Endothelial cell of umbilical vein (primary cell): ENCODE results near the gene AUTS2. TPM values are rescaled to one million over a fixed set of nuclear protein-coding genes. Genes with fewer than 3 reads are reported as not detected.
A peak's percentile ranks its signal among the peaks of the same experiment; 100 is the strongest.

Experiments used
- BruUV-seq: library from RNA; stranded (reverse); fragments of 400-500 nt; replicated peaks from 2 replicates; lab custom pipeline; 2021; lab: Mats Ljungman, UMichigan
- CTCF ChIA-PET: fragments of 300-600, 350-600 bp; sonication (Branson Sonifier 250); formaldehyde crosslinking; loops from one replicate; lab custom pipeline; 2021; ENCODE audit warnings: antibody characterized with exemption, inconsistent platforms; lab: Charles Lee
- POLR2A ChIA-PET: fragments of 300-600, 350-600 bp; sonication (Branson Sonifier 250); formaldehyde crosslinking; loops from one replicate; lab custom pipeline; 2021; ENCODE audit warnings: antibody characterized with exemption, inconsistent platforms; lab: Charles Lee
- DNase-seq: peaks from one replicate; pipeline ENCODE4 v3.0.0-alpha.2; 2011; ENCODE audit warnings: low read depth, low spot score
- FAIRE-seq: peaks from 2 replicates; lab custom pipeline; 2011; peaks lifted over from hg19 to GRCh38; lab: Jason Lieb, UNC
- H2AFZ ChIP-seq: 2 replicates; pipeline ENCODE4 v1.6.0; 2012; ENCODE audit warnings: low read depth, low read length, control low read depth, inconsistent platforms
- H3K27ac ChIP-seq: 2 replicates; pipeline ENCODE4 v1.5.1; 2011; ENCODE audit warnings: low read depth, mild to moderate bottlenecking, control low read depth, low read length, moderate library complexity; ENCODE audit not compliant: insufficient read depth
- H3K27me3 ChIP-seq, 2 experiments: 2 replicates each; pipeline versions ENCODE4 v1.6.0 to v1.6.1; 2011; ENCODE audit warnings: low read length in 2 of 2, mixed read lengths in 1 of 2; ENCODE audit not compliant: control insufficient read depth in 2 of 2, insufficient read depth in 2 of 2
- H3K36me3 ChIP-seq, 2 experiments: 2 replicates in 1 of 2; 3 replicates in 1 of 2; pipeline ENCODE4 v1.5.1; 2011; ENCODE audit warnings: low read length in 2 of 2, mild to moderate bottlenecking in 1 of 2, moderate library complexity in 1 of 2; ENCODE audit not compliant: control insufficient read depth in 2 of 2, insufficient read depth in 2 of 2; ENCODE audit errors: extremely low read depth in 1 of 2
- H3K4me1 ChIP-seq: 3 replicates; pipeline ENCODE4 v1.5.1; 2011; ENCODE audit warnings: mild to moderate bottlenecking, low read length; ENCODE audit not compliant: control insufficient read depth, insufficient read depth; ENCODE audit errors: extremely low read depth
- H3K4me2 ChIP-seq: 2 replicates; pipeline ENCODE4 v1.6.1; 2011; ENCODE audit warnings: low read length, control low read depth, mixed read lengths; ENCODE audit not compliant: insufficient read depth
- H3K4me3 ChIP-seq, 3 experiments: fragments of 200-600 bp in 1 of 3; sonication (generic), shearing (Covaris generic) in 1 of 3; replicated peaks in 1 of 3; 2 replicates each; pipeline ENCODE4 v1.5.1; 2011 to 2016; ENCODE audit warnings: control low read depth in 3 of 3, low read length in 3 of 3, mild to moderate bottlenecking in 2 of 3, inconsistent platforms in 1 of 3, low read depth in 1 of 3, moderate library complexity in 1 of 3; ENCODE audit not compliant: insufficient read depth in 1 of 3
- H3K79me2 ChIP-seq: 2 replicates; pipeline ENCODE4 v1.6.0; 2012; ENCODE audit warnings: low read length, inconsistent platforms; ENCODE audit not compliant: control insufficient read depth, insufficient read depth
- H3K9ac ChIP-seq: replicated peaks from 2 replicates; pipeline ENCODE3; 2011; ENCODE audit warnings: low read length, control low read depth; ENCODE audit not compliant: insufficient read depth; ENCODE audit errors: extremely low read depth
- H3K9me1 ChIP-seq: replicated peaks from 3 replicates; pipeline ENCODE4 v1.6.0; 2011; ENCODE audit warnings: mild to moderate bottlenecking, low read length; ENCODE audit not compliant: control insufficient read depth, insufficient read depth; ENCODE audit errors: extremely low read depth
- H3K9me3 ChIP-seq: replicated peaks from 2 replicates; pipeline ENCODE4 v1.5.1; 2012; ENCODE audit warnings: low read length, inconsistent platforms; ENCODE audit not compliant: control insufficient read depth, insufficient read depth
- H4K20me1 ChIP-seq: replicated peaks from 2 replicates; pipeline ENCODE3; 2011; ENCODE audit warnings: mild to moderate bottlenecking, low read length; ENCODE audit not compliant: control insufficient read depth, insufficient read depth; ENCODE audit errors: extremely low read depth
- EZH2 ChIP-seq: IDR thresholded peaks from 2 replicates; pipeline ENCODE4 v1.6.1; 2012; ENCODE audit warnings: borderline replicate concordance, low read depth, mild to moderate bottlenecking, moderate library complexity, low read length, inconsistent platforms; ENCODE audit not compliant: severe bottlenecking
- FOS ChIP-seq: IDR thresholded peaks from 2 replicates; pipeline ENCODE4 v1.6.1; 2011; ENCODE audit warnings: mild to moderate bottlenecking, low read length, moderate library complexity, borderline replicate concordance; ENCODE audit not compliant: insufficient read depth
- GATA2 ChIP-seq: IDR thresholded peaks from 2 replicates; pipeline ENCODE4 v1.7.0; 2011; ENCODE audit warnings: low read depth, mild to moderate bottlenecking, moderate library complexity, mixed read lengths, low read length; ENCODE audit not compliant: insufficient read length, insufficient read depth
- JUN ChIP-seq: IDR thresholded peaks from 2 replicates; pipeline ENCODE4 v1.6.1; 2011; ENCODE audit warnings: borderline replicate concordance, low read depth; ENCODE audit not compliant: insufficient read length, insufficient read depth
- MYC ChIP-seq: IDR thresholded peaks from one replicate; pipeline ENCODE4 v1.6.1; 2011; ENCODE audit warnings: mild to moderate bottlenecking, low read depth, low read length
- POLR2A ChIP-seq: IDR thresholded peaks from 2 replicates; pipeline ENCODE4 v1.6.1; 2012; ENCODE audit warnings: low read depth, mild to moderate bottlenecking, control low read depth, low read length
- POLR2AphosphoS5 ChIP-seq: IDR thresholded peaks from 2 replicates; pipeline ENCODE4 v1.6.1; 2012; ENCODE audit warnings: low read depth, mild to moderate bottlenecking, control low read depth, low read length, moderate library complexity; ENCODE audit not compliant: insufficient read depth
- dilution Hi-C: fragments of 300-500 bp; cut with MboI; formaldehyde crosslinking; loops from one replicate; pipeline ENCODE4 v1.15.0; 2019; ENCODE audit warnings: low sequenced_read_pairs; ENCODE audit not compliant: extremely low pct_ligation_motif_present
- intact Hi-C: fragments of 100-400 bp; cut with micrococcal nuclease; formaldehyde crosslinking; loops from one replicate; pipeline ENCODE4 v1.10.0; 2022
- polyA plus RNA-seq, 4 experiments: library from polyadenylated mRNA; depleted of rRNA in 3 of 4; stranded (reverse) in 3 of 4; unstranded in 1 of 4; fragments of >200 nt; gene quantifications; 2 replicates each; pipeline versions ENCODE4 v1.2.1 to v1.2.3, GENCODE V29; 2011 to 2012; ENCODE audit warnings: missing spikeins in 1 of 4
- total RNA-seq: library from RNA; stranded (reverse); gene quantifications from 2 replicates; pipeline ENCODE4 v1.2.3, GENCODE V29; 2021
- TF ChIP-seq, protein P1 (sequence below): IDR thresholded peaks from 2 replicates; pipeline ENCODE4 v1.6.1; 2011; ENCODE audit not compliant: insufficient read depth, insufficient read length
- TF ChIP-seq, protein P2 (sequence below), 2 donors: IDR thresholded peaks; 1 replicate in 1 of 2; 2 replicates in 1 of 2; pipeline ENCODE4 v1.5.1; 2011; ENCODE audit warnings: low read length in 2 of 2, mild to moderate bottlenecking in 2 of 2, moderate library complexity in 2 of 2, control low read depth in 1 of 2, inconsistent platforms in 1 of 2, low read depth in 1 of 2; ENCODE audit not compliant: insufficient read depth in 1 of 2; ENCODE audit errors: extremely low read depth in 1 of 2

AUTS2 gene
- total and polyA plus RNA-seq, 2 donors (not counting 3 experiments of a cell fraction or from before 2014, with no cell fraction given): 0.59 to 8.0 TPM

DNA sequence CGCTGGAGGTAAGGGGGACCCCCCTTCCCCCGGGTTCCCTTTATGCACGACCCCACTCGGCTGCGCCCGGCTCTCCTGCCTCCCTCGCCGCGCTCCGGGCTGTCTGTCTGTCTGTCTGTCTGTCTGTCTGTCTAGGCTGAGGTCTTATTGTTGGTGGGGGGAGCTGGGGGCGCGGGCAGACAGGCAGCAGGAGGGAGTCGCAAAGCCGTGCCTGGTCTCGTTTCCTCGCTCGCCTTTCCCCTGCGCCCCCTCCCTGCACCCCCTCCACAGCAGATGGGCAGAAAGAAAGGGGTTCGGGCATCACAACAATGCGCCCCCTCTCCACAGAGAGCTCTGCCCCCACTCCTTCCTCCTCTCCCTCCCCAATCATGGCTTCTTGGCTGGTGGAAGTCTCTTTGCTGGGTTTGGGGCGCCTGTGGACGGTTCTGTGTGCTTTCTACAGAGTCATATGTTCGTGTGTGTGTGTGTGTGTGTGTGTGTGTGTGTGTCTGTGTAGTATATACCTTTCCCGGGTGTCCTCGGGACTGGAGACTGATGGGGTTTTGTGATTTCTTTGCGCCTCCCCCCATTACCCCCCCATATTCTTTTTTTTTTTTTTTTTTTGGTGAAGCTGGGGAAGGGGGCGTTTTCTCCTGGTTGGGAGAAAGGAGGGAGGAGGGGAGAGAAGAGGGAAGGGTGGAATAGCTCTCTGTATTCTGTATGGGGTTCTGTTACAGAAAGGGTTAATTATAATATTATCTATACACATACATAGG is 1.9 kb downstream of the AUTS2 start:
- ChIA-PET CTCF (no interaction called here), POLR2A (no interaction called here)
- dilution Hi-C loops (no loop called here), intact Hi-C loops (loop anchor here (2.0 kb wide), 1 partner anchor 1095 kb away; no protein-coding TSS in a partner anchor)
- FAIRE-seq (no peak), DNase-seq (no peak)
- no peaks in the 10 kb centered on the region for H3K9me1 ChIP-seq
- no peaks in the 10 kb centered on the region for H4K20me1 ChIP-seq
- H3K27ac ChIP-seq: no peak overlapping the region
- H2AFZ ChIP-seq: peak overlapping the region; percentile 84
- peak overlapping the region; percentile 27 to 67 (median 62) for H3K4me3 ChIP-seq
- no TSS peak for BruUV-seq
- peaks cover 17 to 24% of the 10 kb centered on the region in 2 experiments for H3K27me3 ChIP-seq
- peak overlapping the region; percentile 84 for H3K4me2 ChIP-seq
- no peaks in the 10 kb centered on the region for H3K36me3 ChIP-seq
- TF ChIP-seq, protein P1, sequence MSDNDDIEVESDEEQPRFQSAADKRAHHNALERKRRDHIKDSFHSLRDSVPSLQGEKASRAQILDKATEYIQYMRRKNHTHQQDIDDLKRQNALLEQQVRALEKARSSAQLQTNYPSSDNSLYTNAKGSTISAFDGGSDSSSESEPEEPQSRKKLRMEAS: no peak
- TF ChIP-seq GATA2 (no peak), EZH2 (no peak), JUN (no peak), POLR2A (no peak)
- H3K9ac ChIP-seq: no peak overlapping the region
- no peaks in the 10 kb centered on the region for H3K79me2 ChIP-seq
- H3K9me3 ChIP-seq: no peaks in the 10 kb centered on the region
- peaks cover 5% of the 10 kb centered on the region for H3K4me1 ChIP-seq

DNA sequence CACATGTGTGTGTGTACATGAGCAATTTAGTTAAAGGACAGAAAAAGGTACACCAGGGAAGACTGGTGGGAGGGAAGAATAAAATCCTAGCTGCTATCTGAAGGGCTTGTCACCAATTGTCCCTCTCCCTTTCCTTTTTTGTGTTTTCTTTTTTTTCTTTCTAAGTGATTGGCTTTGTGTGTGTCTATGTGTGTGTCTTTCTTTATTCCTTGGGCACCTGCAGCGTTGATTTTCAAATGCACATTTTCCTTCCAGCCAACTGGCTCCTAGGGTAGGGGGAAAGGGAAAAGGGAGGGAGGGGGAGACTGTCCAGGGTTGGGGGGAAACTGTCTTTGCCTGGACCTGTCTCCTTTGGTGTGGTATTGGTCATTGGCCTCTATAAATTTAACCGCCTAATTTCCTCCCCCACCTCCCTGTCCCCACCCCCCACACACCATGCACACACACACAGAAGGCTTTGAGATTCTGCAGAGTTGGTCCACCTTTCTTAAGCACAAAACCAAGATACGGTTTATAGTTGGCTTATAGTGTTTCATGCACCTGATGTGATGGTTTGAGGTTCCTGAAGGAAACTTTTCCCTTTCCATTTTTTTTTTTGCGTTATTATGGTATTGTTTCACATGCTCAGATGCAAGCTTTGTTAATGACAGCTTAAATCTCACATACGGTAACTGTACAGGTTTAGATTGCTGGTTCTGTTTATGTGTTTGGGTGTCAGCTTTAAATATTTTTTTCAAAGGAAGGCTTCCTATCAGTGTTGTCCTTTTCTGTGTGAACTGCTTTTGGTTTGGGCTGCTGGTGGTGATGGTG is 2.6 kb downstream of the AUTS2 start:
- Histone ChIP-seq H3K9ac (no peak overlapping the region), H3K27ac (no peak overlapping the region), H3K79me2 (no peaks in the 10 kb centered on the region), H3K9me3 (no peaks in the 10 kb centered on the region), H3K27me3 (peaks cover 17 to 24% of the 10 kb centered on the region in 2 experiments), H2AFZ (no peak overlapping the region), H3K36me3 (no peaks in the 10 kb centered on the region), H3K4me3 (no peak overlapping the region), H3K9me1 (no peaks in the 10 kb centered on the region), H3K4me1 (peaks cover 5% of the 10 kb centered on the region), H3K4me2 (no peak overlapping the region), H4K20me1 (no peaks in the 10 kb centered on the region)
- ChIA-PET POLR2A (no interaction called here), CTCF (no interaction called here)
- BruUV-seq: no TSS peak
- intact Hi-C loops: no loop called here
- FAIRE-seq (no peak), DNase-seq (no peak)
- dilution Hi-C loops: no loop called here
- no peak for TF ChIP-seq EZH2
- no peak for TF ChIP-seq GATA2
- TF ChIP-seq POLR2A: no peak
- TF ChIP-seq, protein P2, sequence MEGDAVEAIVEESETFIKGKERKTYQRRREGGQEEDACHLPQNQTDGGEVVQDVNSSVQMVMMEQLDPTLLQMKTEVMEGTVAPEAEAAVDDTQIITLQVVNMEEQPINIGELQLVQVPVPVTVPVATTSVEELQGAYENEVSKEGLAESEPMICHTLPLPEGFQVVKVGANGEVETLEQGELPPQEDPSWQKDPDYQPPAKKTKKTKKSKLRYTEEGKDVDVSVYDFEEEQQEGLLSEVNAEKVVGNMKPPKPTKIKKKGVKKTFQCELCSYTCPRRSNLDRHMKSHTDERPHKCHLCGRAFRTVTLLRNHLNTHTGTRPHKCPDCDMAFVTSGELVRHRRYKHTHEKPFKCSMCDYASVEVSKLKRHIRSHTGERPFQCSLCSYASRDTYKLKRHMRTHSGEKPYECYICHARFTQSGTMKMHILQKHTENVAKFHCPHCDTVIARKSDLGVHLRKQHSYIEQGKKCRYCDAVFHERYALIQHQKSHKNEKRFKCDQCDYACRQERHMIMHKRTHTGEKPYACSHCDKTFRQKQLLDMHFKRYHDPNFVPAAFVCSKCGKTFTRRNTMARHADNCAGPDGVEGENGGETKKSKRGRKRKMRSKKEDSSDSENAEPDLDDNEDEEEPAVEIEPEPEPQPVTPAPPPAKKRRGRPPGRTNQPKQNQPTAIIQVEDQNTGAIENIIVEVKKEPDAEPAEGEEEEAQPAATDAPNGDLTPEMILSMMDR (IDR thresholded peaks at IDR 0.05; ENCODE audit: extremely low read depth in 1 of 2, insufficient read depth in 1 of 2, low read depth in 1 of 2, low read length in 2 of 2): no peak
- TF ChIP-seq JUN: no peak
- TF ChIP-seq FOS: no peak
- TF ChIP-seq POLR2AphosphoS5: no peak
- TF ChIP-seq, protein P1: no peak
- TF ChIP-seq MYC: no peak
